ENCODE measurements around the gene RBM15B. TPM values are rescaled to one million over a fixed set of nuclear protein-coding genes. Genes with fewer than 3 reads are reported as not detected.

RBM15B gene
- total and polyA plus RNA-seq, 2 donors (not counting 1 experiment from before 2014, with no cell fraction given), result 10.8 to 29.5 TPM

DNA sequence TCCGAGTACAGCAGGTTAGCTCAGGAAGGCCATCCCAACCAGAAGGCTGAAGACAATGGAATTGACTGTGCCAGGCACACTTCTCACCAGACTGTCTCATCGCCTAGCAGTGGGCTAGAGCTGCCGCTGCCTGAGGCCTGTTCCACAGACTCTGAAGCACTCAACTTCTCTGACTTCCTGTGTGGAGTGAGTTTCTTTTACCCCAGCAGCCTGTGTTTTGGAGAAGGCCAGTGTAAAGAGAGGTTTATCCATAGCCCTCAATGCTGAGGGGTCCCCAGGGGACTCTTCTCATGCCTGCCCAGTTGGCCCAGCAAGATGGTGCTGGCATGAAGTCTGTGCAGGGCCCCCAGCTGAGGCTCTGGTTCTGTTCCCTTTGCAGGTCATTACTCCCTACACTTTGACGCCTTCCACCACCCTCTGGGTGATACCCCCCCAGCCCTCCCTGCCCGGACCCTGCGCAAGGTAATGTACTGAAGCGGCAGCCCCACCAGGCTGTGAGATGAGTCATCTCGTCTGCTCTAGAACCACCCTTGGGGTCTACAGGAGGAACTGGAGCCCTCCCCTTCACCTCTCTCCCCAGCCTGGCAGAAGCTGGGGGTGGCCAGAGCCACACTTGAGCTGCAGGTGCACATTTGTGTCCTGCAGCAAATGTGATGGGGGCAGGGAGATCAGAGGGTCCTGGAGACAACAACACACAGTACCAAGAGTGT lies 11.2 kb upstream of the RBM15B start:
- Mint-ChIP-seq H3K4me1 (peaks cover 11% of the 10 kb centered on the region), H3K4me3 (no peak overlapping the region), H3K9me3 (ENCODE audit: insufficient read depth) (no peaks in the 10 kb centered on the region), H3K27ac (no peak overlapping the region), H3K27me3 (peaks cover 24% of the 10 kb centered on the region)
- no peak for DNase-seq
- Histone ChIP-seq H3K9ac (ENCODE audit: low read length) (no peak overlapping the region), H2AFZ (ENCODE audit: insufficient read depth, low read depth, low read length, poor library complexity, severe bottlenecking) (no peak overlapping the region), H3K36me3 (replicated peaks in 1 of 2; ENCODE audit: control extremely low read depth in 1 of 2, control insufficient read depth in 1 of 2, extremely low read depth in 1 of 2, insufficient read depth in 2 of 2, low read length in 1 of 2) (no peaks in the 10 kb centered on the region), H3K27ac (ENCODE audit: low read length in 2 of 2) (no peak overlapping the region), H3K27me3 (replicated peaks in 1 of 4; ENCODE audit: control extremely low read depth in 1 of 4, control insufficient read depth in 3 of 4, insufficient read depth in 4 of 4, low read length in 3 of 4) (peaks cover 0 to 24% (median 4%) of the 10 kb centered on the region in 4 experiments), H3K4me1 (ENCODE audit: control insufficient read depth in 2 of 2, insufficient read depth in 2 of 2, low read length in 2 of 2) (peaks cover 9 to 12% of the 10 kb centered on the region in 2 donors), H3K4me3 (ENCODE audit: control extremely low read depth in 1 of 5, extremely low read depth in 1 of 5, insufficient read depth in 1 of 5, low read depth in 2 of 5, low read length in 4 of 5) (no peak overlapping the region), H4K20me1 (ENCODE audit: control insufficient read depth, insufficient read depth, low read length, poor library complexity, severe bottlenecking) (no peaks in the 10 kb centered on the region), H3K4me2 (replicated peaks; ENCODE audit: low read depth, low read length, poor library complexity, severe bottlenecking) (no peak overlapping the region), H3K79me2 (ENCODE audit: control insufficient read depth, insufficient read depth, low read length) (peaks cover 24% of the 10 kb centered on the region), H3K9me3 (ENCODE audit: control extremely low read depth in 1 of 3, control insufficient read depth in 2 of 3, insufficient read depth in 1 of 3, low read length in 2 of 3) (no peaks in the 10 kb centered on the region)
- 23% methylated on average over 7 of the region's 8 CpGs for WGBS (ENCODE audit: insufficient coverage)
- intact Hi-C loops (cut with micrococcal nuclease), result loop anchor here (10.0 kb wide), 1 partner anchor 1085 kb away; the partner anchor contains the start of genes HYAL3, IFRD2 and NAA80
- TF ChIP-seq CTCF (IDR thresholded peaks at IDR 0.05) (no peak), EZH2 (IDR thresholded peaks at IDR 0.05; ENCODE audit: borderline replicate concordance, insufficient read depth, low read depth, low read length, poor library complexity, severe bottlenecking) (no peak)
- CTCF ChIA-PET, result interaction anchor here (0.6 kb wide), 1 partner anchor 764 kb away, joined by 3 read pairs; no protein-coding TSS in a partner anchor
- POLR2A ChIA-PET, result no interaction called here
- no peak for ATAC-seq (ENCODE audit: low read depth)
